ENCODE data around the gene ABCA2.

GRCh38 chr9:137044037-137044436 is 16.0 kb upstream of the ABCA2 start:
- TF ChIP-seq, protein P1, sequence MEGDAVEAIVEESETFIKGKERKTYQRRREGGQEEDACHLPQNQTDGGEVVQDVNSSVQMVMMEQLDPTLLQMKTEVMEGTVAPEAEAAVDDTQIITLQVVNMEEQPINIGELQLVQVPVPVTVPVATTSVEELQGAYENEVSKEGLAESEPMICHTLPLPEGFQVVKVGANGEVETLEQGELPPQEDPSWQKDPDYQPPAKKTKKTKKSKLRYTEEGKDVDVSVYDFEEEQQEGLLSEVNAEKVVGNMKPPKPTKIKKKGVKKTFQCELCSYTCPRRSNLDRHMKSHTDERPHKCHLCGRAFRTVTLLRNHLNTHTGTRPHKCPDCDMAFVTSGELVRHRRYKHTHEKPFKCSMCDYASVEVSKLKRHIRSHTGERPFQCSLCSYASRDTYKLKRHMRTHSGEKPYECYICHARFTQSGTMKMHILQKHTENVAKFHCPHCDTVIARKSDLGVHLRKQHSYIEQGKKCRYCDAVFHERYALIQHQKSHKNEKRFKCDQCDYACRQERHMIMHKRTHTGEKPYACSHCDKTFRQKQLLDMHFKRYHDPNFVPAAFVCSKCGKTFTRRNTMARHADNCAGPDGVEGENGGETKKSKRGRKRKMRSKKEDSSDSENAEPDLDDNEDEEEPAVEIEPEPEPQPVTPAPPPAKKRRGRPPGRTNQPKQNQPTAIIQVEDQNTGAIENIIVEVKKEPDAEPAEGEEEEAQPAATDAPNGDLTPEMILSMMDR (IDR thresholded peaks at IDR 0.05) = no peak
- TF ChIP-seq POLR2A (IDR thresholded peaks at IDR 0.05) = no peak
